ENCODE measurements around the gene SCAMP2. TPM values are rescaled to one million over a fixed set of nuclear protein-coding genes. Genes with fewer than 3 reads are reported as not detected.
A peak's percentile ranks its signal among the peaks of the same experiment; 100 is the strongest.

Gene SCAMP2
- total RNA-seq, 2 donors from 2014 or later, result 47.5 to 50.9 TPM

GRCh38 chr15:74838746-74839525, 34.2 kb downstream of the SCAMP2 start:
- H3K9me3 ChIP-seq (ENCODE audit: control insufficient read depth, low read length), result no peaks in the 10 kb centered on the region
- Mint-ChIP-seq H3K27ac (no peak overlapping the region), H3K4me3 (no peak overlapping the region), H3K36me3 (ENCODE audit: low read depth) (peaks cover 15% of the 10 kb centered on the region), H3K9me3 (no peaks in the 10 kb centered on the region), H3K27me3 (ENCODE audit: insufficient read depth) (no peaks in the 10 kb centered on the region), H3K4me1 (peaks cover 19% of the 10 kb centered on the region)
- H3K9ac ChIP-seq (ENCODE audit: extremely low read depth, low read length, poor library complexity, severe bottlenecking), result no peak overlapping the region
- H3K27ac ChIP-seq (ENCODE audit: low read depth, low read length), result no peak overlapping the region
- no peak overlapping the region for H3K4me3 ChIP-seq (ENCODE audit: low read length)
- H3K4me1 ChIP-seq (ENCODE audit: control insufficient read depth, insufficient read depth, low read length), result no peaks in the 10 kb centered on the region
- WGBS, 2 experiments (ENCODE audit: insufficient coverage in 1 of 2, insufficient read length in 1 of 2), result 91 to 96% methylated on average over 5 to 11 of the region's 11 CpGs
- no peak for TF ChIP-seq CTCF (conservative IDR thresholded peaks at IDR 0.05)
- no peaks in the 10 kb centered on the region for H3K36me3 ChIP-seq (ENCODE audit: control insufficient read depth, insufficient read depth, low read length)
- DNase-seq, result no peak
- H3K27me3 ChIP-seq (ENCODE audit: control insufficient read depth, insufficient read depth, low read length, poor library complexity, severe bottlenecking), result no peaks in the 10 kb centered on the region

GRCh38 chr15:74838137-74838516, 35.0 kb downstream of the SCAMP2 start:
- no peaks in the 10 kb centered on the region for H3K27me3 ChIP-seq (ENCODE audit: control insufficient read depth, insufficient read depth, low read length, poor library complexity, severe bottlenecking)
- no peak for DNase-seq
- H3K27ac Mint-ChIP-seq, result no peak overlapping the region
- H3K9me3 ChIP-seq (ENCODE audit: control insufficient read depth, low read length), result no peaks in the 10 kb centered on the region
- H3K9ac ChIP-seq (ENCODE audit: extremely low read depth, low read length, poor library complexity, severe bottlenecking), result no peak overlapping the region
- H3K36me3 Mint-ChIP-seq (ENCODE audit: low read depth), result peaks cover 15% of the 10 kb centered on the region
- no peak overlapping the region for H3K4me3 ChIP-seq (ENCODE audit: low read length)
- no peak overlapping the region for H3K4me3 Mint-ChIP-seq
- TF ChIP-seq CTCF (conservative IDR thresholded peaks at IDR 0.05), result no peak
- H3K9me3 Mint-ChIP-seq, result no peaks in the 10 kb centered on the region
- 90 to 91% methylated on average over 2 to 10 of the region's 10 CpGs for WGBS, 2 experiments (ENCODE audit: insufficient coverage in 1 of 2, insufficient read length in 1 of 2)
- peaks cover 16% of the 10 kb centered on the region for H3K4me1 Mint-ChIP-seq
- H3K36me3 ChIP-seq (ENCODE audit: control insufficient read depth, insufficient read depth, low read length), result no peaks in the 10 kb centered on the region
- no peak overlapping the region for H3K27ac ChIP-seq (ENCODE audit: low read depth, low read length)
- no peaks in the 10 kb centered on the region for H3K4me1 ChIP-seq (ENCODE audit: control insufficient read depth, insufficient read depth, low read length)
- no peaks in the 10 kb centered on the region for H3K27me3 Mint-ChIP-seq (ENCODE audit: insufficient read depth)

GRCh38 chr15:74837482-74838136, 35.6 kb downstream of the SCAMP2 start:
- Mint-ChIP-seq H3K4me1 (peaks cover 16% of the 10 kb centered on the region), H3K27me3 (ENCODE audit: insufficient read depth) (no peaks in the 10 kb centered on the region), H3K27ac (no peak overlapping the region), H3K9me3 (no peaks in the 10 kb centered on the region), H3K4me3 (no peak overlapping the region), H3K36me3 (ENCODE audit: low read depth) (peaks cover 15% of the 10 kb centered on the region)
- DNase-seq, result peak; percentile 70
- Histone ChIP-seq H3K27ac (ENCODE audit: low read depth, low read length) (no peak overlapping the region), H3K36me3 (ENCODE audit: control insufficient read depth, insufficient read depth, low read length) (no peaks in the 10 kb centered on the region), H3K27me3 (ENCODE audit: control insufficient read depth, insufficient read depth, low read length, poor library complexity, severe bottlenecking) (no peaks in the 10 kb centered on the region), H3K4me1 (ENCODE audit: control insufficient read depth, insufficient read depth, low read length) (no peaks in the 10 kb centered on the region), H3K9ac (ENCODE audit: extremely low read depth, low read length, poor library complexity, severe bottlenecking) (no peak overlapping the region), H3K4me3 (ENCODE audit: low read length) (no peak overlapping the region), H3K9me3 (ENCODE audit: control insufficient read depth, low read length) (no peaks in the 10 kb centered on the region)
- TF ChIP-seq CTCF (conservative IDR thresholded peaks at IDR 0.05), result peak; percentile 51
- 88 to 91% methylated on average over 12 to 15 of the region's 15 CpGs for WGBS, 2 experiments (ENCODE audit: insufficient coverage in 1 of 2, insufficient read length in 1 of 2)
